ENCODE measurements around the gene NDUFA11. TPM values are rescaled to one million over a fixed set of nuclear protein-coding genes. Genes with fewer than 3 reads are reported as not detected.

The NDUFA11 gene
- 220 and 230 TPM in 2 replicates for total RNA-seq

DNA sequence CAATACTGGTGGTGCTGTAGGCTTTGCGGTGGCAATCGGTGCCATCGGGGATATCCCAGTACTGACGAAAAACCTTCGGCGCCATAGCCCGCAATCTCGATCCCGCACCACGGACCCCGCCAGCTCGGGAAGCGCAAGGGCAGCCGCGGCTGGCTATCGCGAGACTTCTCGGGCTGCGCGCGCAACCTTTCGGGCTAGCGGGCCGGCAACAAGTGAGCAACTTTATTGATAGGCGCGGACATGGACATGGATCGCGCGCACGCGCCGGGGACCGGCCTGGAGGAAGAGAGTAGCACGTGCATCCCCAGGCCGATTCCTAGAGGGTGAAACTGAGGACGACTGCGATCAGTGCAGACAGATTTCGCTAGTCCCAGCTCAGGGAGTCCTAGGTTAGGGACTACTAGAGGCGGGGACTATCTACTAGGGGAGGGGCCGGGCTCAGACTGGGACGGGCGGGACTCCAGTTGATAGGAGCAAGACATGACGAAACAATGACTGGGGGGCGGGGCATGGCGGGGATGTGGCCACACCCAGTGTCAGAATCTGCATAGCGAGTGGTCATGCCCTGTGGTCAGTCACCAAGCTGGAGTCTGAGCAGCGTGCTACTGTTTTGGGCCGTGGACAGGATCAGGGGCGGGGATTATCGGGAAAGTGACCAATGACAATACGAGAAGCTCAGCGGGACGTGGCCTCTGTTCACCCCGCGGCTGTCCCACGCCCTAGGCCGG lies at the start of gene NDUFA11:
NDUFA11 (minus strand) TSS at position 167 of the 728 bp plus-strand sequence; CDS start at position 85, 82 bp downstream.
- intact Hi-C loops (cut with micrococcal nuclease), result loop anchor here (1.0 to 10.0 kb wide), 23 partner anchors 50 to 1631 kb away; partner anchors contain the start of genes ALKBH7, CATSPERD, CLPP and FEM1A

DNA sequence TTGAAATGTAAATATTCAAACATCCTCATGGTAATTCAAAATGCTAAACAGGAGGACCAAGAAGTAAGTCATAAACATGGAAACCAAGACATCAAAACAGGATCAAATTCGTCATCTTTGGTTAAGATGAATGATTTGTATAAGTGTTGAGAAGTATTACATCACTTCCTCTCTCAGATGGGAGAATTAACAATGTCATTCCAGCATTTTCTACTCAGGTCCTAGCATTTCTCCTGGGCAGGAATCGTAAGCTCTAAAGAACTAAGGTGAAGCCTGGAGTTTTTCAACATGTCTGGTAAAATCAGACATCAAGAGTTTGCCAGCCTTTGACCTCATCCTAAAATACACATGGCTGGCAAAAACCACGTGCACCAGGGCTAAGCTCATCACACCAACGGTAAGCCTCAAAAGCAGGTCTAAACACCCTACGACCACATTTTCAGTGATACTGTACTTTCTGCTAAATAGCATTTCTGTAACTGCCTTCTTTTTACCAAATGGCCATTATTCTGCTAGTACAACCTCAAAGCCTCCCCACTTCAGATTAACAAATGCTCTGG lies 49.5 kb upstream of the NDUFA11 start:
- intact Hi-C loops (cut with micrococcal nuclease), result loop anchor here (1.0 kb wide), 3 partner anchors 9 to 49 kb away; partner anchors contain the start of genes RANBP3 and VMAC

DNA sequence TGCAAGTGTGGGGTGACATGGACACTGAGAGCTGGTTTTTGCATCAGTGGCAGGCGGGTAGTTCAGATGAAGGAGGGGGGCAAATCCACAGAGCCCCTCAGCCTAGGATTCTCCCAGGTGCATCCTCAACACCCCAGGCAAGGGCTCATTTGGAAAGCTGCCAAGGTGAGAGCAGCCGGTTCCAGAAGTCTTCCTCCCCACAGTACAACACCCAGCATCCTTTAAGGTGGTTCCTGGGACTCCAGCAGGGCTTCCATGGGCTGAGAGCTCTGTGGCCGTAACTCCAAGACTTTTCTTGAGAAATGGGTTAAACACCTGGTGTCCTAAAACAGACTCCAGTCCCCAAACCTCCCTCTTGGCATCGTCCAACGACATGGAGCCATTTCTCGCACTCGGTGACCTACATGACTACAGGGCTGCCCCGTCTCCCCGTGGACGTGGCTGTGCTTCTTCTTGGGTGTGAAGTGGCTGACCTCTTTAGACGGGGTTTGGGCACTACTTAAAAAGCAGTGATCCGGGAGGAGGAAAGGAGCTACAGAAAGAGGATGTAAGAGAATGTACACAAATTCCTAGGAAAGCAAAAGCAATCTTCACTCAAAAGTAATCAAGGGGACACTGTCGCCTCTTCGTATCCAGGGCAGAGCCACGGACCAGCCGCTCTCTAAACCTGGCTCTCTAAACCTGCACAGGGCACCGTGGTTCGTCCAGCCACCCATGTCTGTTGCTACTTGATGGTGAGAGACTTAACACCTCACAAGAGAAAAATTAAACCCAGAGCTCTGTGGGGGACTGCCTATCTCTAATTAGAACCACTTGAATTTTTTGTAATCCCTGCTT lies 48.8 kb upstream of the NDUFA11 start:
- intact Hi-C loops (cut with micrococcal nuclease), result loop anchor here (1.0 kb wide), 3 partner anchors 10 to 48 kb away; partner anchors contain the start of genes RANBP3 and VMAC

DNA sequence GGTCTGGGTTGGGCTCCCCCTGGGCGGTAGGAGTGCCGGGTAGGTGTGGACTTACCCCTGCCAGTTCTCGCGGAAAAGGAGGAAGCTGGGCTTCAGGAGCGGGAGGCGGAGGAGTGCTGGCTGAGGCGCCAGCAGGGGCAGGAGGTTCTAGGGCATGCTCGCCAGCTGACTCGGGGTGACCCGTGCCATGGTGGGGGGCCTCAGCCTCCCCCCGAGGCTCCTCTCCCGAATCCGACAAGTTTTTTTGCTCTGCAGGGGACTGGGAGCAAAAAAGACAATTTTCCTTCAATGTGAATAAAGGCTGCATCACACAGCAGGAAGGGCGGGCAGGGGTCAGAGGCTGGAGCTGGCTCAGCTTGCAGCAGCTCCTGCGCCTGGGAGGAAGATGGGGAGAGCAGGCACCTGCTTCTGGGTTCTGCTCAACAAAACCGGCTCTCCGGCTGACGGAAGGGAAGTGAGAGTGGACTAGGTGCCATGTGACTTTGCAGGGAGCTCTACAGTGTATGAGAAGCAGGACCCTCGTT lies 47.8 kb upstream of the NDUFA11 start:
- intact Hi-C loops (cut with micrococcal nuclease), result no loop called here

DNA sequence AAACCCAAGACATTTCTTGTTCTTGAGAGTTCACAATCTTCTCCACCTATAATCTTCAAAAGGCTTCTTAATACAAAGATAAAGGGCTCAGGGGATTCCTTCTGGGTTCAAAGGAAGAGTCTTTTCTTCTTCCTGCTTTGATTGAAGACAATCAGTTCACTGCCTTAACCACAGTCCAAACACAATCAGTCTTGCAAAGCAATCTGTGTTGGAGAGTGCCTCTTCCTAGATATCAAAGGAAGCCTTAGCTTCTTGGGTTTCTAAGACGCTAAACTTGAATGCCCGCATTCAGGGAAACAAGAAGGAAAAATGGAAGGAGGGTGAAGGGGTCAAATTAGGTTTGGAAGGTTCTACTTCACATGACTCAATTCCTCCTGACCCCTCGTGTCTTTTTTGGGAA lies 47.2 kb upstream of the NDUFA11 start:
- intact Hi-C loops (cut with micrococcal nuclease), result no loop called here

DNA sequence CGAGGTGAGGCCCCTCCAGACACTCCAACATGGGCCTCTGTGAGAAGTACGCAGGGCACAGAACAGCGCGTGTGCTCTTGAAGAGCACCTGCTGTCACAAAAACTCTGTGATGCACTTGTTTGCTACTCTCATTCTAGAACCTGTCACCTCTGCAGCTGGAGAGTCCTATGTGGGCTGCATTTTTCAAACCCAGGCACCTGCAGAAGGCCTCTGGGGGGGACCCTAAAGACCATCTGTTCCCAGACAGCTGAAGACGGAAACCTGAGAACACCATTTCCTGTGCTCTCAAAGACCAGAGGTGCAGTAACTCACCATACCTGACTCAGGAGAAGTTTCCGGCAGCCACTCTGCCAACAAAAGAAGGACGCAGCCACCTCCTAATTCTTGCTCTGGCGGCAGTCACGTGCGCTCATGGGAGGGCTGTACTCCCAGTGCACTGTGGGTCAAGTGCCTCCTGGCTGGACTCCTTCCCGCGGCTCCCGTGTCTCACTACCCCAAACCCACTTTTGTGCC lies 46.3 kb upstream of the NDUFA11 start:
- intact Hi-C loops (cut with micrococcal nuclease), result loop anchor here (2.0 kb wide), 1 partner anchor 13 kb away; no protein-coding TSS in a partner anchor

DNA sequence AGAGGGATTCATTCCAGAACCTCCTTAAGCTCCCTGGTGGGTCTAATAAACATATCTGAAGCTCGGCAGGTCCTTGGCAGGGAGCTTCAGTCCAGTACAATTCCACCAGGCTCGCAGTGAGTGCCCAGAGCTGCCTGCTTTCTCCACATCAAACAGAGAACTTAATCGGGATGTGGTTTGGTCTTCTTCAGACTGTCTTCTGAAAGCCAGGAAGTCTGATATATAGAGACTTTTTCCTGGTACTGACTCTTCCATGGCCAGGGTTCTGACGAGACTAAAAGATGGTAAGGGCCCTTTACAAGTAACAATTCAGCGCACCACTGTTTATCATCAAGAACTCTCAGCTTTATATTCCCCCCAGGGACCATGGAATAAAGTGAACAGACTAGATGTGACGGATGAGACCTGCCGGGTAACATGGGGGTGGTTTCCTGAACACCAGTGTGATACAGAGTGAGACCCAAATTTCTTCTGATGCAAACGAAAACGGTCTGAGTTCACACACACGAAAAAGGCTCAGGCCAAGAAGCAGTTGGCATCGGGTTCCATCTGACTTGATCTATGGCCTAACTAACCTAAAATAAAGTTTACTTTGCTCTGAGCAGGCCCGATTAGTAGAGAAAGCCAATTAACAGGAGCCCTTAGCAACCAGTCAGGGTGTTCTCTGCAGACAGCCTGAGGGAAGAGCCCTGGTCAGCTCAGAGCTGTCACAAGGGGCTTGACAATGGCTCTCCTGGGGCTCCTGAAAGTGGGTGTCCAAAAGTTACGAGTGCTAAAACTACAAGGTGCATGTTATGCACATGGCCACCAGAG lies 45.4 kb upstream of the NDUFA11 start:
- intact Hi-C loops (cut with micrococcal nuclease), result loop anchor here (2.0 kb wide), 1 partner anchor 14 kb away; no protein-coding TSS in a partner anchor

DNA sequence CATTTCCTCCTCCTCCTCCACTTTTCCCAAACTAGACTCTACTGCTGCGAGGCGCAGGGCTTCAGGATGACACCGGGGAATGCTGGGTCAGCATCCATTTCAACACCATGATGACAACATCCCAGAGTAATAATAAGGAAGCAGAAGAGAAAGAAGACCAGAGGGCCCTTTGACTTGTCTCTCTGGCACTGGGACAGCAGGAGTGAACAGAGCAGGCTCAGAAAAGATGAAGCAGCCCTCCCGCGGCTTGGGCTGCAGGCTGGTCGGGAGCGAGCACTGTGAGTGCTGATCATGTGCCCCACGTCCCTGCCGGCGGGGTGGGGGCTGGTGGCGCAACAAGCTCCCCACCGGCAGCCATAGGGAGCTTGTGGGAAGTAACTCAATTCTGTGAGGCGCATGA lies 43.8 kb upstream of the NDUFA11 start:
- intact Hi-C loops (cut with micrococcal nuclease), result no loop called here

DNA sequence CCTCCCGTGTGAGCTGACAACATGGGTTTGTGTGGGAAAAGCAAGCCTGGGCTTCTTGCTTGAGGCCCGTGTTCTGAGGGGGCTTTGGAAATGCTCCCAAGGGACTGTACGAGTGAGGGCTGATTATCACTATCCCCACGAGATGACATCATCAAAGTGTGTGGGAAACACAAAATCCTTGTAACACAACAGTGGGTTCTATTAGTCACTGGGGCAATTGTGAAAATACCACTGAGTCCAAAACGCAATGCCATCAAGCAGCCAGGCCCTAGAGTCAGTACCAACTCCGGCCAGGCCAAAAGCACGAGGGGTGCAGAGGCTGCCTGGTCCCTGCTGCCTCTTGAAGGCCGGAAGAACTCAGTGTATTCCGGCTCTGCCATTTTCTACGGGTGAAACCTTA lies 40.0 kb upstream of the NDUFA11 start:
- intact Hi-C loops (cut with micrococcal nuclease), result no loop called here

DNA sequence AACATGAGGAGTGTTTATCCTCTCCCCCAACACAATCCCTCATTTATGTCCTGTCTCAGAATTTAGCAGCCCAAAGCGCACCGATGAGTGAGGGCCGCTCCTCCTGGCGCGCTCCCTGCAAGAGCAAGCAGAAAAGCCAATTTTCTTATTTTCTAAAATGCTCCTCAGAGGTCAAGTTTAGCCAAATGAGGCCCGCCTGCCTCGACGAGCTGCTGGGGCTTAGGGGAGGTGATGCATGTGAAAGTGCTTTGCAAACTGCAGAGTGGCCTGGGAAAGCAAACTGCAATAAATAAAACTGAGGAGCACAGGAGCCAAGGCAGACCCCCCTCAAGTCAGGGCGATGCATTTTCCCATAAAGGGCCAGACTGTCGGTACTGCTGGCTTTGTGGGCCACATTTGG lies 39.5 kb upstream of the NDUFA11 start:
- intact Hi-C loops (cut with micrococcal nuclease), result no loop called here

DNA sequence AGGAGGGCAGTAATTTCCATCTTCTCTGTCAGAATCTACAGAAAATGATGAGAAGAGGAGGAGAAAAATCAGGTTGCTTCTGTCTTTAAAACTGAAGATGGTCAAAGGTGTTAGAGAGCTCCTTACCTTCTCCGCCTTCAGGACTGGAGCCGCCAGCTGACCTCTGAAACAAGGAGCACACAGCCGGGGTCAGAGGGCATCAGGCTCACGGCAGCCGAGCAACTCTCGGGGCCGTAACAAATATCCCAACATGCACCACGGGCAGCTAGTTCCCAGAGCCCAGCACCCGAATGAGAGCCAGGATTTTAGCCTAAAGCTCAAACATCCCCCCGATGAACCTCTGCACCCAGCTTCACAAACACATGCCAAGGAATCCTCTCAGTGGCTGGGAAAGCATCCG lies 38.1 kb upstream of the NDUFA11 start:
- intact Hi-C loops (cut with micrococcal nuclease), result no loop called here

DNA sequence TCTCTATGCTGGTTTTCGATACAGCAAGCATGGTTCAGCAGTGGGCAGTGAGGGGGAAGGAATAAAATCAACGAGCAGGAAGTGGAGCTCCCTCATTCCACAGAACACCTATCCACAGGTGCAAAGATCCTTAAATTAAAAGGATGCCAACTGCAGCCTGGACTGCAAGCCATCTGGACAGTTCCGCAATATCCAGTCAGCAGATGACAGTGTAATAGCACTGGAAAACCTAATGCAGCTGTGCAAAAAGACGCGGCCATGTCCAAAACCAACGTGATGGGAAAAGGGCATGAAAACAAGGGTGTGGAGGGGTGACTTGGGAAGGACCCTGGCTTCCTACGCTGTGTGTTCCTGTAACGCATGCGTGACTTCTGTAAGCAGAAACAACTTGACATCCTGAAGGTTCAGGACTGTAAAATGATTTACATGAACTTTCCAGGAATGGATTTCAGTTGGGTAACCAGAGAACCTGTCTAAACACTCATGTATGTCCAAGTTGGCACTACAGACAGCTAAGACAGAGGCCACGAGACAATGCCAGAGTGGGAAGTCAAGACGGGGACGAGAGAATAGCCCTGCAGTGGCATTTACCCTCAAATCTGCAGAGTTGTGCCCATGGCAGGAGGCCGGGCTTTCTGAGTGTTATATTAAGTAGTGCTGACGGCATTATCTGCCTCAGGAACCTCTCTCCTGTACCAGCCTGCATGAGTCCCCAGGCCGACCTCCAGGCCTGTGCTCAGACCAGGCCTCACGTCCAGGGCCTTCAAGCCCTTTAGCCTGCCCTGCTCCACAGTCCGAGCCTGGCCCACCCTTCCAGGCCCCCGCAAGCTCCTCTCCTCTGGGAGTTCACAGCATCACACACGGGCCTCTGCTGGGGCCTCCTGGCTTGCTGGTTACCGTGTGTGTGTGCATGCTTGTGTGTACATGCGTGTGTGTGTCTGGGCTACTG lies 36.9 kb upstream of the NDUFA11 start:
- intact Hi-C loops (cut with micrococcal nuclease), result no loop called here

DNA sequence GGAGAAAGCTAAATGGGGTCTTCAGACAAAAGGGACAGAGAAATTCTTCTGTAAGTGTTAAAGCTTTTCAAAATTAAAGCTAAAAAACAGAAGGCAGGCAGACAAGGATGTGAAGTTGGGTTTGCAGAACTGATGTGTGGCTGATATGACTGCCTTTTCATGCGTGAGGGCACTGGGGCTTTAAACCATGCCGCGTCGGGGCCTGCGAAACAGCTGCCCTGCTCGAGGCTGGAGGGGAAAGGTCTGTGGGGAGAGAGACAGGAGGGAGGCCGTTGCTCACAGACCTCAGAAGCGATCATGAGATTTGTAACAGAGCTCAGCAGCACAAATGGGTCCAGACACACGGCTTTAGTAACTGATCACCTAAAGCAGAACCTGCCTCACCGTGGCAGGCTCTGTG lies 34.0 kb upstream of the NDUFA11 start:
- intact Hi-C loops (cut with micrococcal nuclease), result no loop called here

DNA sequence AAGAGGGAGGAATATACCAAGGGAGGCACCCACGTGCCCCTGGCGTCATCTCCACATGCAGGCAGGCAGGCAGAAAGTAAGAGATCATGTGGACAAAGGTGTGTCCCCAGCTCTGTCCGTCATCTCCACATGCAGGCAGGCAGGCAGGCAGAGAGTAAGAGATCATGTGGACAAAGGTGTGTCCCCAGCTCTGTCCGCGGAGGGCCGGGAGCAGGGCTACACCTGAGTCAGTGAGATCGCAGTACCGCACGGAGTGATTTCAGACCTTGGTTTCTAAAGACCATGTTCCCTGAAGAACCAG lies 32.7 kb upstream of the NDUFA11 start:
- intact Hi-C loops (cut with micrococcal nuclease), result no loop called here

DNA sequence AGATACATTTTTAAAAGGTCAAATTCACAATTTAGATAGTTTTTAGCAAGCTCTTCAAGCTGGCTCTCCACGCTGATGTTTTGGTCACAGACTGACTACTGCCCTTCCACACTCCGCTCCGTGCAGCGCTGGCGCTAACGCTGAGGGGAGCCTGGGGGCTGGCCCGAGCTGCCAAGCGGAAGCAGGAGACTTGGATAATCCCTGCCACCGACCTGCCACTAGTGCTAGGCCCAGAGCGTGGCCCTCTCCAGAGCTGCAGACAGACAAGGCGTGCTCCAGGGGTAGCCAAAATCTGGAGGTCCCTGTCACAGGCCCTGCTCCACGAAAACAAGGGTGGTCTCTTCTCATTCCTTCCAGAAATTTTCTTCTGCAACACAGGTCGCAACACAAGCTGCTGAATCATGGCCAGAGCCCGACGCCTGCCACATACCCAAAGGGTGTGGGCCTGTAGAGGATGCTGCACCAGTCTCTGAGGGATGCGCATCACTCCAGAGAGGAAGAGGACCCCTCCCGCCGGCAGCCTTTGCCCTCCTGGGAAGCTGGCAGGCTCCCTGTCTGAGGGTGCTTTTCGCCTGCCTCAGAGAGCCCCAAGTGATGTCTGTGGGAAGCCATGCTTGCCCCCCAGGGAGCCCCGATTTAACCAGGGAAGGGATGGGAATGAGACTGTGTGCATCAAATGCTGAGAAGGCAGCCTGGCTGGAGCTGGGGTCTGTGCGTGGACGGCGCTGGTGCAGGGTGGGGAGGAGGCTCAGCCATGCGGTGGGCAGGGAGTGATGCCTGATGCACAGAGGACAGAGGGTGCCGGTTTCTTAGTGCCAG lies 32.1 kb upstream of the NDUFA11 start:
- intact Hi-C loops (cut with micrococcal nuclease), result no loop called here

DNA sequence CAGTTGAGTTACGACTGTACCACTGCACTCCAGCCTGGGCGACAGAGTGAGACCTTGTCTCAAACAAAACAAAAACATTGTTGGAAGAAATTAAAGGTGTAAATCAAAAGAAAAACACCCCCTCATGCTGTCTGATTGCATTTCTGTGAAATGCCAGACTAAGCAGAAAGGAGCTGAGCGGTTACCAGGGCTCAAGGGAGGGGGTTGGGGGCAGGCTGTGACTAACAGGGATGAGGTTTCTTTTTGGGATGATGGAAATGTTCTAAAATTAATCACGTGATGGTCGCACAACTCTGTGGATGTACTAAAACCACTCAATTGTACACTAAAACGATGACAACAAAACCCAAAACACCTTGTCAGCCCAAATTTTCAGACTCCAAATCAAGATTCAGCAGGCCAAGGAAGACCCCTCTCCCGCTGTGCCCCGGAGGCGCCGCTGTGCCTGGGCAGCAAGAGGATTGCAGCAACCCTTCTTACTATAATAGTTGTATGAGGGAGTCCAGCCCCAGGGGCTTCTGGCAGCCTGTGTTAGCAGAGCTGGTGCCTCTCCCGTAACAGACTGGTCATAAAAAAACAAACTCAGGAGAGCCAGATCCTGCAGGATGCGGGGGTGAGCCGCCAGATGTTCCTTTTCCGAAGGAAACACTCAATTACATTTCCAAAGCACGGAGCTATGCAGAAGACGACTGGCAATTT lies 31.3 kb upstream of the NDUFA11 start:
- intact Hi-C loops (cut with micrococcal nuclease), result no loop called here

DNA sequence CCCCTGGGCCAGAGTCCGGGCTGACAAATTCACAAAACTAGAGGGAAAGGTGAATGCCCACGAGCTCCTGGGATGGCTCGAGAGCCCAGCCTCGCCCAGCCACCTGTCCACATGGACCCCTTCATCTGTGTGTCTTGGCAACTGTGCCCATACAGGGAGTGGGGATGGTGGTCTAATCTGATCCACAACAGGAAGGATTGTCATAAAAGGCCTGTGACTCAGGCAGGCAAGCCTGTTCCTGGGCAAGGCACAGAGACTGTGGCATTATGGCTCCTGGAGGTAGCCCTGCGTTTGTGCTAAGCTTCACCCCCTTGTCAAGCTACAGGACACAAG lies 30.4 kb upstream of the NDUFA11 start:
- intact Hi-C loops (cut with micrococcal nuclease), result no loop called here

DNA sequence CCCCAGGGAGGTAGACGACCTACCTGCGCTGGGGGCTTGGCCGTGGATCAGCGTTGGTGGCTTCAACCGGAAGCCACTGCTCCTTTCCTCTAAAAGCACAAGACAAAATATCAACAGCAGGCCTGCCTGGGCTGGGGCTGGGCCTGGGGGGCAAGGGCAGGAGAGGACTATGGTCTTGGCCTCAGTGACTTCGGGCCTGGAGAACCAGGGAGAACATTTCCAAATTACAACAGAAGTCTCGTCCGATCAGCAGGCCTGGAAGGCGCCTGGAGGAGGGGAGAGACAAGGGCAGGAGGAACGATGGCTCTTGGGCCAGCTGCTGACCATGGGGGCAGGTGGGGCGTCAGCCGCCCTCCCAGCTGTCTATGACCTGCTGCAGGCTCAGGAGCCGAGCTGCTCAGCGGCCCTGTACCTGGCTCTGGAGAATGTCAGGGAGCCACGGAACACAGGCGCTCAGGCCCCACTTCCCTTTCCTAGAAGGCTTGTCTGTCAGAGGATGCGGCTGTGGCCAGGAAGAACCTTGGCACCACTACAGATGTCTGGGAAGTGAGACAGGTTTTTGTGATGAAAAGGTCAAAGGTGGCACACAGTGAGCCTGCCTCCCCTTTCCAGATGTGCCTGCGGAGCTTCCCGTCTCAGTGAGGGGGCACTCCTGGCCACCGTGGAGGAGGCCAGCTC lies 29.9 kb upstream of the NDUFA11 start:
- intact Hi-C loops (cut with micrococcal nuclease), result no loop called here
